ENCODE measurements around the gene POLR2L.

POLR2L gene

GRCh38 chr11:826227-826621, 16.1 kb downstream of the POLR2L start:
- no peak for DNase-seq (ENCODE audit: low read depth)

GRCh38 chr11:825366-826226, 16.7 kb downstream of the POLR2L start:
- DNase-seq (ENCODE audit: low read depth), result no peak

GRCh38 chr11:824942-825341, 17.4 kb downstream of the POLR2L start:
- no peak for DNase-seq (ENCODE audit: low read depth)

GRCh38 chr11:824292-824880, 17.9 kb downstream of the POLR2L start:
- DNase-seq (ENCODE audit: low read depth), result no peak

- no peak for DNase-seq (ENCODE audit: low read depth)
These were observed 18.7 kb downstream of the POLR2L start for GRCh38 chr11:823441-824291.

- DNase-seq (ENCODE audit: low read depth), result no peak
These were observed 20.6 kb downstream of the POLR2L start for GRCh38 chr11:821512-822371.

- DNase-seq (ENCODE audit: low read depth), result no peak
These were observed 21.4 kb downstream of the POLR2L start for GRCh38 chr11:820655-821511.

- no peak for DNase-seq (ENCODE audit: low read depth)
These were observed 22.2 kb downstream of the POLR2L start for GRCh38 chr11:819943-820649.

GRCh38 chr11:819129-819931, 23.0 kb downstream of the POLR2L start:
- no peak for DNase-seq (ENCODE audit: low read depth)

GRCh38 chr11:818396-819128, 23.8 kb downstream of the POLR2L start, which contains the start of gene PNPLA2:
PNPLA2 (plus strand) TSS chr11:818914; CDS start chr11:819719, 805 bp downstream.
- DNase-seq (ENCODE audit: low read depth), result no peak

- no peak for DNase-seq (ENCODE audit: low read depth)
These were observed 25.9 kb downstream of the POLR2L start for GRCh38 chr11:816433-816779.

GRCh38 chr11:815675-816432, 26.5 kb downstream of the POLR2L start:
- no peak for DNase-seq (ENCODE audit: low read depth)

- no peak for DNase-seq (ENCODE audit: low read depth)
These were observed 28.8 kb downstream of the POLR2L start for GRCh38 chr11:813456-814096.

- no peak for DNase-seq (ENCODE audit: low read depth)
These were observed 29.3 kb downstream of the POLR2L start for GRCh38 chr11:813072-813455.

GRCh38 chr11:812390-812789, 29.9 kb downstream of the POLR2L start:
- no peak for DNase-seq (ENCODE audit: low read depth)

GRCh38 chr11:811446-812245, 30.7 kb downstream of the POLR2L start:
- no peak for DNase-seq (ENCODE audit: low read depth)
